GM19468 (cell line): ENCODE results near the gene TEAD4.
"Not testable (repeated sequence)": the region's sequence is repeated elsewhere in the genome, so short reads cannot be mapped to it uniquely, and the experiment has no call there.

Experiments used
- ATAC-seq: cut with Tn5 transposase; IDR thresholded peaks from one replicate; pipeline ENCODE4 v1.9.1; 2021; ENCODE audit warnings: mild to moderate bottlenecking, moderate library complexity, moderate number of reproducible peaks; ENCODE audit not compliant: unreplicated experiment; ENCODE audit errors: extremely low read depth

Gene TEAD4

DNA sequence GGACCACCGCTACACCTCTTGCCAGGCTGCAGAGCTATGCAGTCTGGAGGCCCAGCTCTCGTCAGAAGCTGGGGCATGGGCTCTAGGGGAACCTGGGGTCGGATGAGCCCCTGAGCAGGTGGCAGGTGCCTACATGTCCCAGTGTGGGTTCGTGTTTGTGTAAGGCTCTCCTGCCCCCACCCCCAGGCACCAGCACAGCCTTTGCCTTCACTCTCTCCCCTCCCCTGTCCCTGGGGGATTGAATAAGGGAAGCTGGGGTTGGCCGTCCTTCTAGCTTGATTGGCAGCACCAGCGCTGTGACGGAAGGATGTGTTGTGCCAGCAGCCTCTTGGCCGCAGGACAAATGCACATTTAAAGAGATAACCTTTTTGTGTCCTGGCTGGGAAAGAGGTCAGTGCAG lies 83.2 kb downstream of the TEAD4 start:
- no peak for ATAC-seq

DNA sequence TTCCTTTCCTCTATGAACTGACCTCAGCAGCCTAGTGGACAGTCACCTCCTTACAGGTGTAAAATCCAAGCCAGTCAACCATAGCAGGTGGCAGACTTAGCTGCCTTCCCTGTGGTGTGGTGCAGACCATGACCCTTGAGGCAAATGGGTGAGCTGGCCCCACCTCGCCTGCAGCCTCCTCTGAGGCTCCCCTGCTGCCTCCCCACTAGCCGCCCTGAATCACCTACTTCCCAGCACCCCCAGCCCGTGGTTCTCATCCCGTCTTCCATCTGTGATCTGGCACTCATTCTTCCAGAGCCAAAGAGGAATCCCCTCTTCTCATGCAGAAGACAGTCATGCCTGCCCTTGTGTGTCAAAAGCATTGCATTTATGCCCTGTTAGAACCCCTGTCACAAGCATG lies 83.6 kb downstream of the TEAD4 start:
- ATAC-seq = no peak

DNA sequence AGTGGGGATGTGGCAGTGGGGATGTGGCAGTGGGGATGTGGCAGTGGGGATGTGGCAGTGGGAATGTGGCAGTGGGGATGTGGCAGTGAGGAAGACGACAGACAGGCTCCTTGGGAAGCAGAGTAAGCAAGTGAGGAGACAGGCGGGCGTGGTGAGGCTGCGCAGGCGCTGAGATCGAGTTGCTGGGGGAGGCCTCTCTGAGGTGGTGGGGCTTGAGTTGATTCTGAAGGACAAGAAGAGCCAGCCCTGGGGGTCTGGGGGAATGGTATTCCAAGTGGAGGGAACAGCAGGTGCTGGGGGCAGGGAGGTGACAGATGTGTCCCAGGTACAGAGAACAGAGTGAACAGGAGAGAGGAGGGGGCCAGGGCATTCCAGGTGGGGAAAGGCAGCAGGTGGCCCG lies 84.2 kb downstream of the TEAD4 start:
- no peak for ATAC-seq

DNA sequence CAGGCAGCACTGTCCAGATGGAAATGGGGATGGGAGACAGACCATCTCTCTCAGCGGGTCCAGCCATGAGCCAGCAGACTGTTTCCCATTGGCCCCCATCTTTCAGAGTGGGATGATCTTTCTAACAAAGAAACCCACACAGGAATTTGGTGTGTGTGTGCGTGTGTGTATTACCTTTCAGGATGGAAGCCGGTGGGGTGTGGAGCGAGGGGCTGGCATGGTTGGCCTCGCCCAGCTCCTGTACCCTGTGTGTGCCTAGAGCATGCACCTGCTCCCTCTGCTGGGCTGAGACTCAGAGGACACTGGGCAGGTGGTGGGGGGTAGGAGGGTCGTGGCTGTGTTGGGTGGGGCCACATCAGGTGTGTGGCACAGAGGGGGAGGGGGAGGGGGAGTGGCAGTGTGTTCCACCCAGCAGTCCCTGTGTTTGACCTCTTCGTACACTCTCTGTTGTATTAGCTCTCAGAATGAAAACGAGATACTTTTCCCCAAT lies 85.0 kb downstream of the TEAD4 start:
- no peak for ATAC-seq

DNA sequence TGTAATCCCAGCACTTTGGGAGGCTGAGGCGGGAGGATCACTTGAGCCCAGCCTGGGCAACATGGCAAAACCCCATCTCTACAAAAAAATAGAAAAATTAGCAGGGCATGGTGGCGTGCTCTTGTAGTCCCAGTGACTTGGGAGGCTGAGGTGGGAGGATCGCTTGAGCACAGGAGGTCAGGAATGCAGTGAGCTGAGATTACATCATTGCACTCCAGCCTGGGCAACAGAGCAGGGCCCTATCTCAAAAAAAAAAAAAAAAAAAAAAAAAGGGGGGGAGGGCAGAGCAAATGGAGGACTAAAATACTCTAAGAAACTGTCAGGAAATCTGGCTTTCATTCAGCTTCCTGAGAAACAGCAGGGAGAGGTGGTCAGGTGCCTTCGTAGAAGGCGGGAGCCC lies 86.3 kb downstream of the TEAD4 start:
- no peak for ATAC-seq

DNA sequence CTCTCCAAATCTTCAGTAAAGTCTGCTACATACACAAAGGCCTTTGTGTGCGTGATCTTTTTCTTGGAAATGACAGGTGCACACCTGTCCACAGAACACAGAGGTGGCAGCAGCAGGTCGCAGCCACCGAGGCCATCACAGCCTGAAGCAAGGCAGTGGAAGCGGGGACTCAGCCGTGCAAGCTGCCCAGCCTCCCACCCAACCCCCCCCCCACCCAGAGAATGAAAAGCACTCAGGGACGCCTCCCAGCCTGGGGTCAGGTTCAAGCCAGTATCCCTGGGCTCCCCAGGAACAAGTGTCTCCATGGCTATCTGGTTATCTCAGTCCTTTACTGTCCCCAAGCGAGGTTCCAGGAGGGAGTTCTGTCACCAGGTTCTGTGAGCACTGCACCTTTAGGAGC lies 86.8 kb downstream of the TEAD4 start:
- no peak for ATAC-seq

DNA sequence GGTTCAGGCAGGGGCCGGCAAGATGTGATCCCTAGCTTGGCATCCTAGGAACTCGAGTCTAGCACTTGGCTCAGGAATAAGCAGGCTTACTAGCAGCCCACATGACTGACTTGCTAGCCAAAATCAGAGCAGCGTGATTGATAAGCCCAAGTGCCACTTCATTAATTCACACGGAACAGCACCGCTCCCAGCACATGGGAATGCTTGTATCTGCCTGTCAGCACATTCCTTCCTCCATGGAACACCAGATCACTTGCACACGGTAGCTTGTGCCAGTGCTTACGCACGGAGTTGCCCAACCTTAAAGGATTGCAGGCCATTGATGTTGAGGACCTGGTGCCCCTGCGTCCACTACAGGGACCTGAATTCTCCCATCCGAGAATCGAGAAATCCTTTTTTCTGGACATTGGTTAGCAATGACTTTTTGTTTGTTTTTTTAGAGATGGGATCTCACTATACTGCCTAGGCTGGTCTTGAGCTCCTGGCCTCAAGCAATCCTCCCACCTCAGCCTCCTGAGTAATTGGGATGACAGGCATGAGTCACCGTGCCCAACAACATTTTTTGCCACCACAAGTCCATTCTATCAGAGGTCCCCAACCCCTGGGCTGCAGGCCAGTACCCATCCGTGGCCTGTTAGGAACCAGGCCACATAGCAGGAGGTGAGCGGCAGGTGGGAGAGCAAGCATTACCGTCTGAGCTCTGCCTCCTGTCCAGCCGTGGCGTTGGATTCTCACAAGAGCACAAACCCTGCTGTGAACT lies 87.4 kb downstream of the TEAD4 start:
- ATAC-seq = no peak

DNA sequence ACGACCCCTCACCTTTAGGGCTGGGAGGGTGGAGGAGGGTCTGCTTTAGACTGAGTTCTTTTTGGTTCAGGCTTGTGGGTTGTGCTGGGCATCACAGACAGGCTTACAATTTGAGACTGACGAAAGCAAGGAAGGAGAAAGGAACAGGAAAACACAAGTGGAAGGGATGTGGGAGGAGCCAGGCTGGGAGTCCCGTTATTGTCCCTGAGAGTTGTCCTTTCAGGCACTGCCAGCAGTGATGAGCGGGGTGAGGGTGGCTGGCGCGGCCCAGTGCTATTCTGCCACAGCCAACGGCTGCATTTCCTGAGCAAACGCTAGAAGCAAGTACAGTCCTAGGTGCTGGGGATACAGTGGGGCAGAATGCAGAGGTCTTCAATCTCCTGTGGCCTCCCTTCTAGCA lies 88.8 kb downstream of the TEAD4 start:
- no peak for ATAC-seq

DNA sequence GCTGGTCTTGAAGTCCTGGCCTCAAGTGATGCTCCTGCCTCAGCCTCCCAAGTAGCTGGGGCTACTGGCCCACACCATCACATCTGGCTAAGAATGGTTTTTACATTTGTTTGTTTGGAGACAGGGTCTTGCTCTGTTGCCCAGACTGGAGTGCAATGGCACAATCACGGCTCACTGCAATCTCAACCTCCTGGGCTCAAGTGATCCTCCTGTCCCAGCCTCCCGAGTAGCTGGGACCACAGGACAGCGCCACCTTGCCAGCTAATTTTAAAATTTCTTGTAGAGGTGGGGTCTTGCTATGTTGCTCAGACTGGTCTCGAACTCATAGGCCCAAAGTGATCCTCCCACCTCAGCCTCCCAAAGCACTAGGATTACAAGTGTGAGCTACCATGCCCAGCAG lies 89.3 kb downstream of the TEAD4 start:
- ATAC-seq = no peak

DNA sequence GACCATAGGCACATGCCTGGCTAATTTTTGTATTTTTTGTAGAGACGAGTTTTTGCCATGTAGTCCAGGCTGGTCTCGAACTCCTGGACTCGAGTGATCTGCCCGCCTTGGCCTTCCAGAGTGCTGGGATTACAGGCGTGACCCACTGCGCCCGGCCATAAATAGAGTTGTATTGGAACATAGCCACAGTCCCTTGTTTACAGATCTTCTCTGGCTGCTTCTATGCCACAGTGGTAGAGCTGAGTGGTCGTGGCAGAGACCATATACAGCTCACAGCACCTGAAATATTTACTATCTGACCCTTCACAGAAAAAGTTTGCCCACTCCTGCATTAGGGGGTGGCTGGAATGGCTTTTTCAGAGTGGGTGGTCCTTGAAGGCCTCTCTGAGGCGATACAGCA lies 90.0 kb downstream of the TEAD4 start:
- no peak for ATAC-seq

DNA sequence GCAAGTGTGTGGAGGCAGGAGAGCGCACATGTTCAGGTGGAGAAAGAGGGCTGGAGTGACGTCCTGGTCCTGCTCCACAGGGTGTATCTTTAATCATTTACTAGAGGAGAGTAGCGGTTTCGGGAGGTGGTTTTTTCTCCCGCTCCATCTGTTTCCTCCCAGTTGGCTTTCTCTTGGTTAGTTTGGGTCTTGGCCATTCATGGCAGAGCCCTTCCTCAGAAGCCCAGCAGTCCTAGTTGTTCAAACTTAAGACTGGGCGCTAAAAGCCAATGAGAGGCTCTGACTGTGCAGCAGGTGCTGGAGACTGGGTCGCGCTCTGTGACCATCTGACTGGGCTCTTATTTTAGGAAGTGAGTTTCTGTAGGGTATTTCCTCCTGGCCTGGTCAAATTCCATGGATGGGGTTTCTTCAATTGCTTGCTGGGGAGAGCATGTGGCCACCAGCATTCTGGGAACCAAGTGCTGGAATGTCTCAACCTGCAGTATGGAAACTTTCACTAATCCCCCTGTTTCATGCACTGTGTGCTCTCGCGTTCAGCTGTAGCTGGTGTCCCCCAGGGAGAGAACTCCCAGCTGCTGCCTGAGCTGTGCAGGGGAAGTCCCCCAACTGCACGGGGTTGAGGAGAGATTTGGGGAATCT lies 90.5 kb downstream of the TEAD4 start:
- no peak for ATAC-seq

DNA sequence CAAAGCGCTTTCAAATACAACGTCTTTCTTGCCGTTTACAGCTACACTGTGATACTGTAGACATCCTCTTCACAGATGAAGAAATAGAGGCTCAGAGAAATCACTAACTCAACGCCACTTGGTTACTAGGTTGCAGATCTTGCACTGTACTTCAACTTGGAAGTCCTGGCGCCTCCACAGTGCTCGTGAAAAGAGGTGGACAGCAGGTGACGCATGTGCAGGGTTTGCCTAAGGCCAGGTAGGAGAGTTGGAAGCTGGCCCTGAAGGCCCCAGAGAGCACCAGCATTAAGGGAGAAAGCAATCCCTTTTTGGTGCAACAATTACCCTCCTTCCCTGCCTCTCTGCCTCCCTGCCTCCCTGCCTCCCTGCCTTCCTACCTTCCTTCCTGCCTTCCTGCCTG lies 95.2 kb downstream of the TEAD4 start:
- no peak for ATAC-seq

DNA sequence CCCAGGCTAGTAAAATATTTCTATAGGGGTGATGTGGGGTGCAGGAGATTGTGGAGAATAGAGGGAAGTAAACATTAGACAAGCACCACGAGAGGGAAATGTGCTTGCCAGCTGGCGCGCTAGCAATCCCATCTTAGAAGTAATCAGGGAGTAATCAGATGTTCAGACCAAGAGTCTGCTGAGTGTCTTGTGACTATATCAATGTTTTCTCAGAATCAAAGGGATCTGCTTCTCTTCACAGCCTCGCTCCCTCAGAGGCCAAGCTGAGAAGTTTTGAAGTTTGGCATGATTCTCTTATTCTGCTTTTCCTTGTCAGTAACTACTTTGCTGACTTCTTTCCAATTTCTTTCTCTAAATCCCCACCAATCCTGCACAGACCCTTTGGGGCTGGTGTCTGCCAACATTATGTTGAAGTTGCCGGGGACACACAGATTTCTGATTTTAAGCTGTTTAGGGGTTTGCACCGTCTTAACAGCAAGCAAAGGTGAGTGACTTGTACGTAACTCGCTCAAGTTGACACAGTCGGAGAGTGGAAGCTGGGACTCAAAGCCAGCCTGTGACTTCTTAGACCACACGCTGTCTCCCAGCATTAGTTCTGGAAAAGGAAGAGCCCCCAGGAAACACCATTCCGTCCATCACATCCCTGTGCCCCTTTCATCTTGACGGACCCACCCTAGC lies 96.0 kb downstream of the TEAD4 start:
- no peak for ATAC-seq

DNA sequence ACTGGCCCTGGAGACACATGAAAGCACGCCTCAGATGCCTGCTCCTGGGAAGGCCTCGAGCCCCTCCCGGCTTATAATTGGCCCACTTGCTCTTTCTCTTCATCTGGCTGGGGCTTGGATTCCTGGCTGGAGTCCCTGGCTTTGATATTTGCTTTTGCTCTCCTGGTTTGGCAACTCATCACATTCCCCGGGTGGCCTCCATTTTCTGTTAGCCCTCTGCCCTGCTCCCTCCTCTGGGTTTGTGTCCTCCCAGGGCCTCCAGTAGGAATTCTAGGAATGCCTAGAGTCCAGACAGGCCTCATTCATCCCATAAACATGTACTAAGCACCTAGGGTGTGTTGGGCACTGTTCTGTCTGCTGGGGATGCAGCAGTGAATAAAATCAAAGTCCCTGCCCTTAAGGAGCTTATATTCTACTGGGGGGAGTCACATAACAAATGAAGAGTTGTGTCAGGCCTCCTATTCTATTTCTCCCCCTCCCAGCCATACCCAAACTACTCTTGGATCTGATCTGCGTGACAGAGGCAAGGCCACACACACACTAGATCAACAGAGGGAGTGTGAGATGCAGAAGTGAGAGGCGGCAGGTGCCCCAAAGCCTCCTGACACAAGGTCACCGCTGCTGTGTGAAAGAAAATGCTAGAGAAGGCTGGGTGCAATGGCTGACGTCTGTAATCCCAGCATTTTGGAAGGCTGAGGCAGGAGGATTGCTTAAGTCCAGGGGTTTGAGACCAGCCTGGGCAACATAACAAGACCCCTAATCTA lies 96.7 kb downstream of the TEAD4 start:
- ATAC-seq = no peak

DNA sequence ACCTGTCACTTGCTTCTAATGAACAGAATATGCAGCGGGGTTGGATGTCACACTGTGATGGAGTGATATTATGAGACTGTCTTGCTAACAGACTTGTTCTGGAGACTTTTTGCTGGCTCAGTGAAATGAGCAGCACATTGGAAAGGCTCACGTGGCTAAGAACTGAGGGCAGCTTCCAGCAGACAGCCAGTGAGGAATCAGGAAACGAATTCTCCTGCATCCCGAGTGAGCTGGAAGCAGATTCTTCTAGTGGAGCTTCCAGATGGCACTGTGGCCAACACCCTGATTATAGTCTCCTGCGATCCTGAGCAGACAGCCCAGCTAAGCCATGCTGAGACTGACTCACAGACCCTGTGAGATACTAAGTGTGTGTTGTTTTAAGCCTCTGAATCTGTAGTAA lies 101.9 kb downstream of the TEAD4 start:
- ATAC-seq = no peak

DNA sequence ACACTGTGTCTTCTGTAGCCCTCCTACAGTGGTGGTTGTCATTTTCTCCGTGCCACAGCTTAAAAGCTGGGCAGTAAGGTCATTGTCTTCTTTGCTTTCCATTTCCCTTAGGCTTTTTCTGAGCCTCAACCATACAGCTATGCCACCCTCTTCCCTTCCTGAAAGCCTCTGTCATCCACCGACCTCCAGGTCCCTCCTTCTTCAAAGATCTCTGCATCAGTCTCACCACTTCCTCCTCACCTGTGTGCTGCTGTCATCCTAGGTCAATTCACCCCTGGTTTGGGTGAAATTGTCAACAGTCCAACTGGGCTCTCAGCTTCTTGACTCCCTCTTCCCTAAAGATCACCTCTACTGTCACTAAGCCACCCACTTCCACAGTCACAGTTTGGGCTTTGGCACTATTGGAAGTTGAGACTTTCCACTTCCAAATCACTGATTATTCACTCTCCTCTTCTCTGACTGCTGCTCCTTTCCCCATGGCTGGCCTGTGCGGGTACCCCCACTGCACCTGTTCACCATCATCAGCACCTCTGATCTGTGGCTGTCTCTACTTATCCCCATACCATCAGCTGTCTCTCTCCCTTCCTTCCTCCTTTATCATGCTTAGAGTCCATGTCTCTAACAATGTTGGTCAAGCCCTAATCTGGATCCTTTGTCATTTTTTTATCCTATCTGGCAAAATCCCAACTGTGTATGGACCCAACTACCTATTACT lies 102.5 kb downstream of the TEAD4 start:
- no peak for ATAC-seq

DNA sequence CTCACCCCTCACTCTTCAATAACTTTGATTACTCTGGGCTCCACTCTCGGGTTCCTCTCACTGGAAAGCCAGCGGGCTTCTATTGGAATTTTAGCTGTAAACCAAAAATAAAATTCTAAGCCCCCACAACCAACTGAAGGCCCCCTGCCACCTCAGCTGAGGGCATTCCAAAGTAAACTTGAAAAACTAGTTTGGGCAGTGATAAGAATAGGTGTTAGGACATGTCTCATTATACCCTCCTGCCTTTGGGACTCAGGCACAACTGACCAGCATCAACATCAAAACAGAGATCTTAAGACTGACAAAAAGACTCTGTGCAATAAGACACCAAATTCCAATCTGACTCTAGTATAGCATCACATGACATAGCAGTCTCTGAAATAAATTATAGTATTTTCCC lies 106.1 kb downstream of the TEAD4 start:
- no peak for ATAC-seq

DNA sequence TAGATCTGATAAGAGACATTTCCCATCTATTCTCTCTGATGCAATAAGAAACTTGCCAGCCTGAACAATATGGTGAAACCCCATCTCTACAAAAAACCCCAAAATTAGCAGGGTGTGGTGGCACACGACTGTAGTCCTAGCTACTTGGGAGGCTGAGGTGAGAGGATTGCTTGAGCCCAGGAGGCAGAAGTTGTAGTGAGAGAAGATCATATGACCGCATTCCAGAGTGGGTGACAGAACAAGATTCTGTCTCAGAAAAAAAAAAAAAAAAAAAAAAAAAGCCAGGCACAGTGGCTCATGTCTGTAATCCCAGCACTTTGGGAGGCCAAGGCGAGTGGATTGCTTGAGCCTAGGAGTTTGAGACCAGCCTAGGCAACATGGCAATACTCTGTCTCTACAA lies 106.6 kb downstream of the TEAD4 start:
- ATAC-seq = not testable (repeated sequence)

DNA sequence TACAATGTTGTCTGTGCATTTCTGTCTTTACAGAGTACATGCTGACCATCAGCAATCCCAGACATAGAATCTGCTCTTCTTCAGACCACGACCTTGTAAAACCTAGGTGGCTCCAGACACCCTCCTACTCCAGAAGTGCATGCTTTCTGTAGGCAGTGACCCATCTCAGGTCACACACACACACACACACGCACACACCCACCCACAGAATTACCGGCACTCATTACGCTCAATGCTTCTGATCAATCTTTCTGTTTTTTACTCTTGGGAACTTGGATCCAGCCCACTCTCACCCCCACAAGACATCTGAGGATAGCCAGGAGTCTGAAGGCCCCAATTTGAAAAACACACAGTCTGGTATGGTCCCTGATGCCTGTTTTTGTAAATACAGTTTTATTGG lies 110.5 kb downstream of the TEAD4 start:
- ATAC-seq = no peak

DNA sequence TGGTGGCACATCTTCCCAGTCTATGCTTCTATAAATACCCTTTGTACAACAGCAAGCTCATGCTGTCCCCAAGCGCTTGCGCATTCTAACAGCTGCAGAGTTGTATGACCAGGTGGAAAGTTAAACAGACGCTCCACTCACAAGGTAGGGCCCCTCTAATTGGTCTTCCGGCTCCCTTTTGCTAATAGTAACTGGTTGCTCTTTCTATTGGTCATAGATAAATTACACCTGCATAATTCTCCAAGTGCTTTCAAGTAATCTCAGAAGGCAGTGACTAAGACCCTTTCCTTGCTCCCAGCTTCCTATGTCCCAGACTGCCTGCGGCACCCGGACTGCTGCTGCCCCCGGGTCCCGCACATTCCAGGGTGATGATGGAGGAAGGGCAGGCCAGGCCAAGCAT lies 111.9 kb downstream of the TEAD4 start:
- ATAC-seq = no peak
